H1 (cell line): ENCODE measurements around the gene UBTD1. TPM values are rescaled to one million over a fixed set of nuclear protein-coding genes. Genes with fewer than 3 reads are reported as not detected.

Experiments
- BCL11A ChIP-seq, 2 experiments: IDR thresholded peaks; one replicate each; pipeline ENCODE4 v1.6.1; 2011; ENCODE audit warnings: low read depth in 2 of 2, low read length in 2 of 2, mild to moderate bottlenecking in 2 of 2
- E2F6 ChIP-seq: IDR thresholded peaks from 2 replicates; pipeline ENCODE4 v1.6.1; 2012; ENCODE audit warnings: inconsistent platforms
- GTF2F1 ChIP-seq: IDR thresholded peaks from 2 replicates; pipeline ENCODE4 v1.6.1; 2012; ENCODE audit warnings: low read depth, low read length, improper control_type of control experiment, borderline replicate concordance
- KDM5A ChIP-seq: fragments of 200-600 bp; IDR thresholded peaks from 2 replicates; pipeline ENCODE4 v1.7.1; 2012; ENCODE audit warnings: mild to moderate bottlenecking, low read length, inconsistent platforms, mixed read lengths
- SP2 ChIP-seq: IDR thresholded peaks from 2 replicates; pipeline ENCODE4 v1.6.1; 2012; ENCODE audit warnings: mild to moderate bottlenecking, low read length, inconsistent platforms
- polyA plus RNA-seq, 7 experiments: library from polyadenylated mRNA; depleted of rRNA in 3 of 7; stranded (reverse) in 5 of 7; unstranded in 2 of 7; fragments of >200 nt in 5 of 7; fragments of 200-250 nt in 2 of 7; gene quantifications; 1 replicate in 5 of 7; 2 replicates in 1 of 7; 4 replicates in 1 of 7; pipeline versions ENCODE4 v1.2.1 to v1.2.3, GENCODE V29; 2011 to 2013; ENCODE audit warnings: missing spikeins in 2 of 7, mixed read lengths in 2 of 7
- total RNA-seq: library from RNA; stranded (reverse); fragmentation: NEBNext Ultra II Directional; extraction: Animal tissue kit (Norgen Biotek cat#: 25700); gene quantifications from 2 replicates; pipeline ENCODE4 v1.2.1, GENCODE V29; 2021

The UBTD1 gene
- total and polyA plus RNA-seq, 2 of the 8 experiments (the other 6 are each of a cell fraction or from before 2014, with no cell fraction given), result 22.3 to 36.2 TPM

GRCh38 chr10:97542169-97543024 lies 43.7 kb downstream of the UBTD1 start (continued):
- TF ChIP-seq BCL11A (IDR thresholded peaks at IDR 0.05; ENCODE audit: low read depth in 2 of 2, low read length in 2 of 2) (no peak), KDM5A (no peak), SP2 (no peak), E2F6 (no peak), GTF2F1 (no peak)
